HCT116 (cell line): ENCODE data around the gene EPHA6.

Source experiments
- CEBPB ChIP-seq: IDR thresholded peaks from 2 replicates; pipeline ENCODE4 v1.6.1; 2012; ENCODE audit warnings: low read depth
- CTCF ChIP-seq, 3 experiments: fragments of 200-600 bp in 1 of 3; sonication (generic) in 1 of 3; IDR thresholded peaks in 2 of 3; conservative IDR thresholded peaks in 1 of 3; 2 replicates each; pipeline ENCODE4 v1.5.1; 2012 to 2017; ENCODE audit warnings: low read depth in 2 of 3, low read length in 2 of 3, antibody characterized with exemption in 1 of 3, borderline replicate concordance in 1 of 3, control low read depth in 1 of 3, mild to moderate bottlenecking in 1 of 3, mixed read lengths in 1 of 3, mixed run types in 1 of 3, moderate library complexity in 1 of 3; ENCODE audit not compliant: insufficient read depth in 1 of 3
- EZH2 ChIP-seq: fragments of 200-600 bp; sonication (generic); IDR thresholded peaks from 2 replicates; pipeline ENCODE4 v1.6.1; 2017; ENCODE audit warnings: antibody characterized with exemption, mixed run types
- EZH2phosphoT487 ChIP-seq: fragments of 200-600 bp; IDR thresholded peaks from 2 replicates; pipeline ENCODE4 v1.6.1; 2018; ENCODE audit warnings: antibody characterized with exemption, borderline replicate concordance
- POLR2A ChIP-seq: IDR thresholded peaks from 2 replicates; pipeline ENCODE4 v1.7.0; 2011; ENCODE audit warnings: borderline replicate concordance; ENCODE audit not compliant: insufficient read depth, insufficient read length; ENCODE audit errors: extremely low read depth
- POLR2AphosphoS5 ChIP-seq: IDR thresholded peaks from 2 replicates; pipeline ENCODE4 v1.6.1; 2011; ENCODE audit warnings: mild to moderate bottlenecking, low read depth, low read length, moderate library complexity
- SP1 ChIP-seq: IDR thresholded peaks from 2 replicates; pipeline ENCODE4 v1.6.1; 2012; ENCODE audit warnings: low read depth
- TCF7L2 ChIP-seq: IDR thresholded peaks from 2 replicates; pipeline ENCODE4 v1.7.0; 2011; ENCODE audit warnings: borderline replicate concordance, inconsistent platforms; ENCODE audit not compliant: insufficient read depth, insufficient read length; ENCODE audit errors: extremely low read depth
- YY1 ChIP-seq: IDR thresholded peaks from 2 replicates; pipeline ENCODE4 v1.6.1; 2011; ENCODE audit warnings: low read length, low read depth, moderate library complexity, mild to moderate bottlenecking; ENCODE audit not compliant: insufficient replicate concordance; ENCODE audit errors: extremely low read depth
- ZBTB33 ChIP-seq: IDR thresholded peaks from 2 replicates; pipeline ENCODE4 v1.6.1; 2011; ENCODE audit warnings: mild to moderate bottlenecking, low read length, moderate library complexity; ENCODE audit not compliant: insufficient replicate concordance; ENCODE audit errors: extremely low read depth
- ZNF274 ChIP-seq: fragments of 200-500 bp; sonication (Bioruptor generic); IDR thresholded peaks from 2 replicates; pipeline ENCODE4 v1.6.1; 2014; ENCODE audit warnings: mild to moderate bottlenecking, low read depth, low read length, inconsistent platforms
- TF ChIP-seq, protein P1 (sequence below): IDR thresholded peaks from 2 replicates; pipeline ENCODE4 v1.6.1; 2012; ENCODE audit warnings: low read depth
- TF ChIP-seq, protein P2 (sequence below): IDR thresholded peaks from 2 replicates; pipeline ENCODE4 v1.6.1; 2012
- TF ChIP-seq, protein P3 (sequence below): IDR thresholded peaks from 2 replicates; pipeline ENCODE4 v1.6.1; 2012

DNA sequence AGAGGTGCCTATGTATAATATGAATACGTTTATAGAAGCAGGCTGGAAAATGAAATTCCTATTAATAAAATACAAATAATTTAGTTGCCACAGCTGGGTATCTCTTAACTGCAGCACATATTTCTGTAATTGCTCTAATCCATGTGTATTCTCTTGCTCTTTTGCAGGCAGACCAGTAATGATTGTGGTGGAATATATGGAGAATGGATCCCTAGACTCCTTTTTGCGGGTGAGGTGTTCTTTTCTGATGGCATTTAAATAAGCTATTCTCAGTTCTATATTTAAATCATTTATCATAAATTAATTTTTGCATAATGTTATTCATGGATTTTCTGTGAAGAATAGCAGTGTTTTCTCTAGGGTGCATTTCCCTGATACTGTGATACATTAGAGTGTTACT, 796.2 kb downstream of the EPHA6 start:
- TF ChIP-seq POLR2A, result no peak
- no peak for TF ChIP-seq CTCF (IDR thresholded peaks at IDR 0.05 in 2 of 3, conservative IDR thresholded peaks at IDR 0.05 in 1 of 3; ENCODE audit: borderline replicate concordance in 1 of 3, insufficient read depth in 1 of 3, low read depth in 2 of 3, low read length in 2 of 3)
- TF ChIP-seq, protein P1, sequence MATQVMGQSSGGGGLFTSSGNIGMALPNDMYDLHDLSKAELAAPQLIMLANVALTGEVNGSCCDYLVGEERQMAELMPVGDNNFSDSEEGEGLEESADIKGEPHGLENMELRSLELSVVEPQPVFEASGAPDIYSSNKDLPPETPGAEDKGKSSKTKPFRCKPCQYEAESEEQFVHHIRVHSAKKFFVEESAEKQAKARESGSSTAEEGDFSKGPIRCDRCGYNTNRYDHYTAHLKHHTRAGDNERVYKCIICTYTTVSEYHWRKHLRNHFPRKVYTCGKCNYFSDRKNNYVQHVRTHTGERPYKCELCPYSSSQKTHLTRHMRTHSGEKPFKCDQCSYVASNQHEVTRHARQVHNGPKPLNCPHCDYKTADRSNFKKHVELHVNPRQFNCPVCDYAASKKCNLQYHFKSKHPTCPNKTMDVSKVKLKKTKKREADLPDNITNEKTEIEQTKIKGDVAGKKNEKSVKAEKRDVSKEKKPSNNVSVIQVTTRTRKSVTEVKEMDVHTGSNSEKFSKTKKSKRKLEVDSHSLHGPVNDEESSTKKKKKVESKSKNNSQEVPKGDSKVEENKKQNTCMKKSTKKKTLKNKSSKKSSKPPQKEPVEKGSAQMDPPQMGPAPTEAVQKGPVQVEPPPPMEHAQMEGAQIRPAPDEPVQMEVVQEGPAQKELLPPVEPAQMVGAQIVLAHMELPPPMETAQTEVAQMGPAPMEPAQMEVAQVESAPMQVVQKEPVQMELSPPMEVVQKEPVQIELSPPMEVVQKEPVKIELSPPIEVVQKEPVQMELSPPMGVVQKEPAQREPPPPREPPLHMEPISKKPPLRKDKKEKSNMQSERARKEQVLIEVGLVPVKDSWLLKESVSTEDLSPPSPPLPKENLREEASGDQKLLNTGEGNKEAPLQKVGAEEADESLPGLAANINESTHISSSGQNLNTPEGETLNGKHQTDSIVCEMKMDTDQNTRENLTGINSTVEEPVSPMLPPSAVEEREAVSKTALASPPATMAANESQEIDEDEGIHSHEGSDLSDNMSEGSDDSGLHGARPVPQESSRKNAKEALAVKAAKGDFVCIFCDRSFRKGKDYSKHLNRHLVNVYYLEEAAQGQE, result no peak
- no peak for TF ChIP-seq TCF7L2
- no peak for TF ChIP-seq EZH2phosphoT487
- no peak for TF ChIP-seq EZH2
- TF ChIP-seq ZBTB33, result no peak
- no peak for TF ChIP-seq CEBPB
- no peak for TF ChIP-seq SP1
- TF ChIP-seq, protein P2, sequence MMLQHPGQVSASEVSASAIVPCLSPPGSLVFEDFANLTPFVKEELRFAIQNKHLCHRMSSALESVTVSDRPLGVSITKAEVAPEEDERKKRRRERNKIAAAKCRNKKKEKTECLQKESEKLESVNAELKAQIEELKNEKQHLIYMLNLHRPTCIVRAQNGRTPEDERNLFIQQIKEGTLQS, result no peak
- no peak for TF ChIP-seq POLR2AphosphoS5
- TF ChIP-seq, protein P3, sequence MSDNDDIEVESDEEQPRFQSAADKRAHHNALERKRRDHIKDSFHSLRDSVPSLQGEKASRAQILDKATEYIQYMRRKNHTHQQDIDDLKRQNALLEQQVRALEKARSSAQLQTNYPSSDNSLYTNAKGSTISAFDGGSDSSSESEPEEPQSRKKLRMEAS, result no peak
- TF ChIP-seq YY1, result no peak
- no peak for TF ChIP-seq ZNF274
